Esophagus muscularis mucosa (tissue), 3 donors: ENCODE measurements around the gene SNX18.

Experiments
- CTCF ChIP-seq, 3 experiments: fragments of 200-600 bp in 2 of 3; fragments of 450-650 bp in 1 of 3; sonication (generic) in 2 of 3; IDR thresholded peaks; one replicate each; pipeline ENCODE4 v1.5.1; 2017 to 2019; ENCODE audit warnings: antibody characterized with exemption in 3 of 3, mild to moderate bottlenecking in 2 of 3, moderate library complexity in 1 of 3
- POLR2AphosphoS5 ChIP-seq, 2 donors: sonication (generic); formaldehyde crosslinking; IDR thresholded peaks; one replicate each; pipeline ENCODE4 v1.6.1; 2017; ENCODE audit warnings: antibody characterized with exemption in 2 of 2

DNA sequence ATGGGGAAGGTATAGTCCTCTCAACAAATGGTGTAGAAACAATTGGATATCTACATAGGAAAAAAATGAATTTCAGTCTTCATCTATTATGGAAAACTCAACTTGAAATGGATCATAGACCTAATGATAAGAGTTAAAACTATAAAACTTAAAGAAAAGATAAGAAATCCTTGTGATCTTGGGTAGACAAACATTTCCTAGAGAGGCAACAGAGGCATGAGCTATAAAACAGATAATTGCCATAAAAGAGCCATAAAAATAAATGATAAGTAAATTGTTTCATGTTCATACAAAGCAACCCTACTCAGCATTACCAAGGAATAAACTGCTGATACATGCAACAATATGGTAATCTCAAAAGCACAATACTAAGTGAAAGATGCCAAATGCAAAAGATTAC is 76.2 kb downstream of the SNX18 start:
- TF ChIP-seq POLR2AphosphoS5 (IDR thresholded peaks at IDR 0.05) (no peak), CTCF (IDR thresholded peaks at IDR 0.05) (no peak)
